ENCODE data around the gene ZFHX2.

Gene ZFHX2

GRCh38 chr14:23518709-23519108 lies 32.9 kb downstream of the ZFHX2 start:
- DNase-seq = no peak
- TF ChIP-seq GATA1 (IDR thresholded peaks at IDR 0.05; ENCODE audit: low read depth, low read length) = no peak

- no peak for TF ChIP-seq GATA1 (IDR thresholded peaks at IDR 0.05; ENCODE audit: low read depth, low read length)
- no peak for TF ChIP-seq POLR2A (IDR thresholded peaks at IDR 0.05; ENCODE audit: low read length)
These were observed 33.8 kb downstream of the ZFHX2 start for GRCh38 chr14:23517650-23518326.

GRCh38 chr14:23514644-23514957 lies 37.0 kb downstream of the ZFHX2 start:
- no peak for DNase-seq
- TF ChIP-seq POLR2A (IDR thresholded peaks at IDR 0.05; ENCODE audit: low read length) (no peak), GATA1 (IDR thresholded peaks at IDR 0.05; ENCODE audit: low read depth, low read length) (no peak)

More at GRCh38 chr14:23517650-23518326, 33.8 kb downstream of the ZFHX2 start:
- DNase-seq = no peak

GRCh38 chr14:23513818-23514643 lies 37.5 kb downstream of the ZFHX2 start:
- no peak for DNase-seq
- TF ChIP-seq GATA1 (IDR thresholded peaks at IDR 0.05; ENCODE audit: low read depth, low read length) = no peak
- TF ChIP-seq POLR2A (IDR thresholded peaks at IDR 0.05; ENCODE audit: low read length) = no peak

- no peak for DNase-seq
- TF ChIP-seq GATA1 (IDR thresholded peaks at IDR 0.05; ENCODE audit: low read depth, low read length) = no peak
- no peak for TF ChIP-seq POLR2A (IDR thresholded peaks at IDR 0.05; ENCODE audit: low read length)
These were observed 38.4 kb downstream of the ZFHX2 start for GRCh38 chr14:23513005-23513817.

GRCh38 chr14:23512156-23512555 lies 39.4 kb downstream of the ZFHX2 start:
- DNase-seq = no peak
- TF ChIP-seq GATA1 (IDR thresholded peaks at IDR 0.05; ENCODE audit: low read depth, low read length) (no peak), POLR2A (IDR thresholded peaks at IDR 0.05; ENCODE audit: low read length) (no peak)

- no peak for TF ChIP-seq GATA1 (IDR thresholded peaks at IDR 0.05; ENCODE audit: low read depth, low read length)
- no peak for TF ChIP-seq POLR2A (IDR thresholded peaks at IDR 0.05; ENCODE audit: low read length)
- no peak for DNase-seq
These were observed 57.3 kb downstream of the ZFHX2 start for GRCh38 chr14:23494223-23494622.

- TF ChIP-seq GATA1 (IDR thresholded peaks at IDR 0.05; ENCODE audit: low read depth, low read length) = no peak
- no peak for DNase-seq
These were observed 58.8 kb downstream of the ZFHX2 start for GRCh38 chr14:23492618-23493272.

- no peak for DNase-seq
- TF ChIP-seq GATA1 (IDR thresholded peaks at IDR 0.05; ENCODE audit: low read depth, low read length) (no peak), POLR2A (IDR thresholded peaks at IDR 0.05; ENCODE audit: low read length) (no peak)
These were observed 64.3 kb downstream of the ZFHX2 start for GRCh38 chr14:23487216-23487615.

- no peak for DNase-seq
- TF ChIP-seq POLR2A (IDR thresholded peaks at IDR 0.05; ENCODE audit: low read length) = no peak
- no peak for TF ChIP-seq GATA1 (IDR thresholded peaks at IDR 0.05; ENCODE audit: low read depth, low read length)
These were observed 65.5 kb downstream of the ZFHX2 start for GRCh38 chr14:23486036-23486435.

GRCh38 chr14:23485326-23485725 lies 66.2 kb downstream of the ZFHX2 start:
- TF ChIP-seq POLR2A (IDR thresholded peaks at IDR 0.05; ENCODE audit: low read length) = no peak
- no peak for TF ChIP-seq GATA1 (IDR thresholded peaks at IDR 0.05; ENCODE audit: low read depth, low read length)
- DNase-seq = no peak

- TF ChIP-seq GATA1 (IDR thresholded peaks at IDR 0.05; ENCODE audit: low read depth, low read length) (no peak), POLR2A (IDR thresholded peaks at IDR 0.05; ENCODE audit: low read length) (no peak)
- DNase-seq = peak; percentile 8 to 13
These were observed 68.2 kb downstream of the ZFHX2 start for GRCh38 chr14:23483236-23483854.

GRCh38 chr14:23482823-23483148 lies 68.8 kb downstream of the ZFHX2 start:
- TF ChIP-seq GATA1 (IDR thresholded peaks at IDR 0.05; ENCODE audit: low read depth, low read length) (no peak), POLR2A (IDR thresholded peaks at IDR 0.05; ENCODE audit: low read length) (no peak)
- no peak for DNase-seq

Measured in erythroblast (primary cell).